HG03139 (cell line): ENCODE results near the gene GJB6.
A peak's percentile ranks its signal among the peaks of the same experiment; 100 is the strongest.

ENCODE experiments used
- ATAC-seq: cut with Tn5 transposase; IDR thresholded peaks from one replicate; pipeline ENCODE4 v1.9.1; 2021; ENCODE audit not compliant: unreplicated experiment

GJB6 gene

DNA sequence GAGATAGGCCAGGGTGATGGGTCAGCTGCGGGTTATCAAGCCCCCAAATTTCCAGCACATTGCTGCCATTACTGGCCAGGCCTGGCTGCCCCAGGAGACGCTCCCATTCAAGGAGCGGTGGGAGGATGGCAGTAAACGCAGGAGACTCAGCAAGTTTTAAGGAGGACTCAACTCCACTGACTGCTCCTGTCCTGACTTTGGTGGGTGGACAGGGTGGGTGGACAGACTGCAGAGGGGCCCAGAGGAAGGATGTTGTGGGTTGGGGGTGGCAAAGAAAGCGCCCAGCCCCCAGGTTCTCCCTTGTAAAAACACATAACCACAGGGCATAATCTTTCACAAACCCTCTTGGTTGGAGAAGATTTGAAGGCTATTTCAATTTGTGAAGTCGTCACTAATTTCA, 4.4 kb downstream of the GJB6 start:
- ATAC-seq = no peak

DNA sequence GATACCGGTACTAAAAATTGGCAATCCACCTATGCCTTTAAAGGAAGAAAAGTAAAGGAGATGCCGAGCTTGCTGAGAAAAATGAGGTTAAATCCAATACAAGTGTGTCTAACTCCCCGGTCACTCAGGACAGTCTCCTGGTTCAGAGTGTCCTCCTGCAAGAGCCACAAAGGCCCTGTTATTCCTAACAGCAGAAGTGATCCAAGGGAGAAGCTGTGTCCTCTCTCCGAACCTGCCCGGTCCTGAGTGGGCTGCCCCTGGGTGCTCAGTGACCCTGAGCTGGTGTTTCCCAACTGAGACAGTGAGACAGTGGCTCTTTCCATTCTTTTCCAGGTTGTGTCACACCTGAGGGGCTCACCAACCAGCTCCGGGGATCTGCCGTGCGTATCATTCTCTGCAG, 4.8 kb downstream of the GJB6 start:
- ATAC-seq = no peak

DNA sequence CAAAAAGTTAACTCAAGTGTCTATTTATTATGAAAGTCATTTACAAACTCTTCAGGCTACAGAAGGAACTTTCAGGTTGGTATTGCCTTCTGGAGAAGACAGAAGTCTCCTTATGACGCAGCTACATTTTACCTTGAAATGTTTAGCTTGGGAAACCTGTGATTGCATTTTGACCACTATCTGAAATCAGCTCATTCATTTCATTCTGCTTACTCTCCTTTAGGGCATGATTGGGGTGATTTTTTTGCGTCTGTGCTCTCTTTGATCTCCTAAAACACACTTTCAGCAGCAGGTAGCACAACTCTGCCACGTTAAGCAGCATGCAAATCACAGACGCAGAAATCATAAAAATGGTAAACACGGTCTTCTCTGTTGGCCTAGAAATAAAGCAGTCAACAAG, 9.6 kb downstream of the GJB6 start:
- ATAC-seq = no peak

DNA sequence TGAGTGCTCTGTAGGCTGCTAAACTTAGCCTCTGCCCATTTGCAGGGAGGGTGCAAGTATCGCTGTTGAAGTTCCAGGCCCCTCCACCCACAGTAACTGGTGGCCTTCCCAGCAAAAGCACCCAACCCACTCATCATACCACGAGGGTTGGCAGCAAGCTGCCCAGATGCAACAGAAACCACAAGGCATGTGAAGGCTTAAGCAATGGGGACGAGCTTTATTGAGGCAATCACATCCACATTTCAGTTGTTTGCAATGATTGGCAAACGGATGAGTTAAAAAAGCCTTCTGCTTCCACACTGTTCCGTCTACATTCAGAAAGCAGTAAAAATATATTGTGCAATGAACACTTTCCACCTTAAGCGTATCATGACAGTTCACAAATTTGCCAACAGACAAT, 10.3 kb downstream of the GJB6 start:
- ATAC-seq = no peak

DNA sequence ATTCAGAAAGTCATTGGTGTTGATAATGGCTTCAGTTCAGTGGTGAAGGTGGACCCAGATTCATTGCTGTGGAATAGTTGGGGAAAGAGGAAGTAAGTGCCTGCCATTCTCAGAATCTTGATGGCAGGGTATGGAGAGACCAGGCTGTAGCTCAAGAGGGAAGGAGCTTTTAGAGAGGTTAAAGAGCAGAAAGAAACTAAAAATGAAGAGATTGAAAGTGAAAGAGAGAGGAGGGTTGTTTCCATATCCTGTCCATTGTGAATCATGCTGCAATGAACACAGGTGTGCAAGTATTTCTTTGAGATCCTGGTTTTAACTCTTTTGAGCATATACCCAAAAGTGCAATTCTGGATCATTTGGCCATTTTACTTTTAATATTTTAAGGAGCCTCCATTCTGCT, 12.5 kb downstream of the GJB6 start:
- ATAC-seq = peak; percentile 81

DNA sequence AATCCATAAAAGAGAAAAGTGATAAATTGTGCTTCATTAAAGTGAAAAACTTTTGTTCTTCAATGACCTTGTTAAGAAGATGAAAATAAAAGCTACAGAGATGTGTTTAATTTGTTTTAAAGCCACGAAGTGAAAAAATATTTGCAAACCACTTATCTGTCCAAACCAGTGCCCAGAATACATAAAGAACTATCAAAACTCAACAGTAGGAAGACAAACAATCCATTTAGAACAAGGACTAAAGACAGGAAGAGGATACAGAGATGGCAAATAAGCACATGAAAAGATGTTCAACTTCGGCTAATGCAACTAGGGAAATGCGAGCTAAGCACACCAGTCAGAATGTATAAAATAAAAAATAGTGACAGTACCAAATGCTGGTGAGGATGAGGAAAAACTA, 15.0 kb downstream of the GJB6 start:
- no peak for ATAC-seq

DNA sequence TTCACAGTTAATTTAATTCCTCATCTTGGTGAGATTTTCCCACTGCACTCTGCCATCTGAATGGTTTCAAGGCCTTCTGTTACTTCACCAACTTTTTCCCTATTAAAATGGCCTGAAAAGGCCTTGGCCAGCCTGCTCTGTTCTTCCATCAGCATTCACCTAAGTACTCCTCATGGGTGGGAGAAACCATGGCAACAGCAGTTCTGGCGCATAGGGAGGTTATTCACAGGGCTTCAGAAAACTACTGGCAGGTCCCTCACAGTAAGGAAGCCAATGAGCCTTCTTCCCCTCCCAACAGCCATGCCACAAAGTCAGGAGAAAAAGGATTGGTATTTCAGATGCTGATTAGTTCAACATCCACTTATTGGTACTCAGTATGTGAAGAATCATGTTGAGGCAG, 22.2 kb downstream of the GJB6 start:
- no peak for ATAC-seq

DNA sequence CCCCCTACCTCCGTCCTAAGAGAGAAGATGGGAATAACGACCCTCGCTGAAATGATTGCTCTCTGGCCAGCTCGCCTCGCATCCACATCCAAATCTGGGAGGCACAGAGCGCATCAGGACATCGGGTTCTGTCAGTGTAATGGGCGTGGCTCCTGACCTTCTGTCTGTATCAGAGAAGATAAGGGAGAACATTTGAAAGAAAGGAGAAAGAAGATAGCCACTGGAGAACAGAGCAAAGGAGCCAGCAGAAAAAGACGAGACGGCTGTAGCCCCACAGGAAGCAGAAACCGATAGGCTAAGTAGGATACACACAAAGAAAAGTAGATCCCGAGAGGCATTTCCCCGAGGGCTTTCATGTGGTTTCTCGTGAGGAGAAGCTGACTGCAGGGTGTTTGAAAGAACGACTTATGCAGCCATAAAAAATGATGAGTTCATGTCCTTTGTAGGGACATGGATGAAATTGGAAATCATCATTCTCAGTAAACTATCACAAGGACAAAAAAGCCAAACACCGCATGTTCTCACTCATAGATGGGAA, 25.4 kb downstream of the GJB6 start:
- no peak for ATAC-seq

DNA sequence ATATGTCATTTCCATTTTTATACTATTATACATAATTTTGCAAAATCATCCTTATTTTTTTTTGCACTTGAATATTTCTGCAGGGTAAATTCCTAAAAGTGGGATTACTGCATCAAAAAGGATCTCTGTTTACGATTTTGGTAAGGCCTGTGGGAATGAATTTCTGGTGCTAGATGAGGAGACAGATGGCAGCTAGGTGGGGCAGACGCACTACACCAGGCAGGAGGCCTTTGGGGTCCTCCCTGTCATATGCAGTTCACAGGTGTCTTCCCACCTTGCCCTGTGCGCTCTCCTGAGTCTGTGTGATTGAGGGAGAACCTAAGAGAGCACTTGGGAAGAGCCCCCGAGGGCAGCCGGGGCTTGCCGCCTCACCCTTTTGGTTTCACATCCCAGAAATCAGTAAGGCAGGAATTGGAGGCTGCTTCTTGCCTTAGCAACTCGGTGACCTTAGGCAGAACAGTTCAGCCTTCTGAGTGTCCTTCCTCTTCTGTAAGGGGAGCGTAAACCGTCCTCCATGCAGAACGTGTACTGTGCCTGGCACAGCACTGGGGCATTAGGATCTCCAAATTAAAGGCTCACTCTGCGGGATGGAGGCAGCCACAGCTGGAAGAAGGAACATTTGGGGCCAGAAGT, 25.9 kb downstream of the GJB6 start:
- no peak for ATAC-seq

DNA sequence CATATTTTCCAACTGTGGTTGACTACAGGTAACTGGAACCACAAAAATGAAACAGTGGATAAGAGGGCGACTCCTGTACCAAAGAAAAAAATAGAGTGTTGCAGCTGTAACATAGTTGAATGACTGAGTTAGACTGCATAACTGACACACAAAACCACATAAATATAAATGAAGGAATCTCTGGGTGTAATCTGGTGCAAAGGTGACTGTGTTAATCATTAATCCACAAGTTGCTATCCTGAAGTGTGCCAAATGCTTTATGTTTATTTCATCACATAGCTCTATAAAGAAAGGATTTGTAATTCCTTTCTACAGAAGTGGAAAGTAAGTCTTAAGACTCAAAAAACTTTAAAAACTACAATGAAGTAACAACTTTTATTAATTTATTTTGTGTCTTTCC, 33.3 kb downstream of the GJB6 start:
- ATAC-seq = no peak

DNA sequence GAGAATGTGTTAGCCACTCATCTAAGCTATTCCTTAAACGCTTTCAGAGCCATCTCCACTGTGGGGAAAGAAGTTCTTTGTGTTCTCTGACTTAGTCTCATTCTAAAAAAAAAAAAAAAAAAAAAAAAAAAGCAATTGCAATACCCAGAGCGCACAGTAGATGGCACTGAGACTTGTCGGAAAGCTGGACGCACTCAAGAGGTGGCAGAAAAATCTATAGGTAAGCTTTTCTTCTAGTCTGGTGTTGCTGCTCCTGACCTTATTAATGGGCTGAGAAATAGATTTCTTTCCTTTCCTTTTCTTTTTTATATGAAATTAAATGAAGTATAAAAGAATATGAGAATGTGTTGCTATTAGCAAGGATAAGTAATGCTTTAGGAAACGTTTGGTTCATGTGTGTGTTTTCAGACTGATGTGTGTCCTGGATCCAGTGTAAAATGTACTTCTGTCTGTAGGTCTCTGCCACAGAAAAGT, 34.7 kb downstream of the GJB6 start:
- no peak for ATAC-seq

DNA sequence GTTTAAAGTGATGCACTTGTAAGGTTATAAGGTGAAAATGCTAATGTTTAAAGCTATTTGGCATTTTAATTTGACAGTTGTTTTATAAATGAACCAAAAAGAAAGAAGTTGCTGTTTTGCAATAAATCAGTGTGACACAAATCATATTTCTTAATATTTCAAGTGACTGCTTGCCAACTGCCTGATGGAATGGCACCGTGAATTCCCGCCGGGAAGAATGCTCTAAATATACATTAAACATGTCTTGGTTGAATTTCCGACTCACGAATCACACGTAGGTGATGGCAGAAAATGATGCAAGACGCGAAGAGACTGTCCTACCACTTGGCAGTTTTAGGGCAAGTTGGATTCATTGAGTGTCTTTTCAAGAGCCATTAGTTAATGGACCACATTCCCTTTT, 36.3 kb downstream of the GJB6 start:
- no peak for ATAC-seq

DNA sequence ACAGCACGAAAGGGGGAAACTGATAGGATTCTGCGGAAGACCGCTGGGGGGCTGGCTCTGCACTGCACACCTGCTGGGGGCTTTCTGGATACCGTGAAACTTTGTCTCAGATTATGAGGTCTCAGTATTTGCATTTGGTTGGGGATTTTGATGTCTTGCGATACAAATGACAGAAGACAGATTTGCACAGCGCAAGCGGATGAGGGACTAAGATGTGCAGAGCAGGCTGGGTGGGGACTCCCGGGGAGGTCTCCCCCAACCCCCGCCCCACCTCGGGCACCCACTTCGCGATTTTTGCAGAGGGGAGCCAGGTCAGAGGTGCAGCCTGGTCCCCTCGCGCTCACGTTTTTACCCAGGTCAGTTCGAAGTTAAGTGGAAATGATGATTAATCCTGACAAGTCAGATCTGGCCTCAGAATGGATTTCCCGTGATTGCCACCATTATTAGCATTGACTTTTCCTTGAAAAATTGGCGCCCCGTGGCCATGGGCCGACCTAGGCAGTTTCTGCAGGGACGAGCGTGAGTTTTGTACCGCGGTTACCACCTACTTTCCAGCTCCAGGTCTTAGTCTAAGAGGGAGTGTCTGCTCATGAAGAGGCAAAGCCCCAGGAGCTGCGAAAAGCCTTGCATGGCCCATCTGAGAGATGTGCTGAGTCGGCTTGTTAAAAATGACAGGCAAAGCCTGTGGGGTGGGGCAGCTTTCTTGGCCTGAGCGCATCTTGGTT, 38.0 kb downstream of the GJB6 start:
- ATAC-seq = no peak

DNA sequence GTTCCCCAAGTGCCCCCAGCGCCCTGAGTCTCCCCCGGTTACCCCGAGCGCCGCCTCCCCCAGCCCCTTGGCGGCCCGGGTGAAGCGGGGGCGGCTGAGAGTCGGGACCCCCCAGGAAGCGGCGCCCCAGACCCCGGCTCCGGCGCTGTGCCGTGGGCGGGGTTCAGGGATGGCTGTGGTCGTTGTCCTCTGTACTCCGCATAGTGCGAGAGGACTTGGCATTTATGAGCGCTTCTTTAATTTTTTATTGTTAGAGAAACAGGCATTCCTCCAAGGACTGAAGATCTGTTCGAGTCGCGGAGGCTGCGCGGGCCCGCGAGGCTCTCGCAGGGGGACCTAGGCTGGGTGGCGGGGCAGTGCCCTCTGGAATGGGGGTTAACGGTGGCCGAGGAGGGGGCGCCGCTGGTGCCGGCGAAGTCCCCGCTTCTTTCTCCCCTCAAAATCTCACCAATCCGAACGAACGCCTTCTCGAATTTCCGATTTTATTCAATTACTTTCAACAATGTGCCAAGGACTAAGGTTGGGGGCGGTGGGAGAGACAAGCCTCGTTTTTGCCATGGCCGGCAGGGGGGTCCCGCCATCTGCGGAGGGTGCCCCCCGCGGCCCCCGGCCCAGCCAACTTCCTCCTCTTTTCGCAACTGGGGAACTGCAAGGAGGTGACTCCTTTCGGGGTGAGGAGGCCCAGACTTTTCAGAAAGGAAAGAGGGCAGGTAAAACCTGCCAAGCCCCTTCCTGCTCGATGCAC, 38.8 kb downstream of the GJB6 start:
- no peak for ATAC-seq

DNA sequence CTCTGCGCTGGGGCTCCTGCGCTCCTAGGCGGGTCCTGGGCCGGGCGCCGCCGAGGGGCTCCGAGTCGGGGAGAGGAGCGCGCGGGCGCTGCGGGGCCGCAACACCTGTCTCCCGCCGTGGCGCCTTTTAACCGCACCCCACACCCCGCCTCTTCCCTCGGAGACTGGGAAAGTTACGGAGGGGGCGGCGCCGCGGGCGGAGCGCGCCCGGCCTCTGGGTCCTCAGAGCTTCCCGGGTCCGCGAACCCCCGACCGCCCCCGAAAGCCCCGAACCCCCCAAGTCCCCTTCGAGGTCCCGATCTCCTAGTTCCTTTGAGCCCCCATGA, 39.3 kb downstream of the GJB6 start, which contains the start of gene GJB2:
Gene GJB2 (minus strand): TSS at position 103 of the 326 bp plus-strand sequence. CDS start 3,357 bp downstream, outside the sequence.
- no peak for ATAC-seq

DNA sequence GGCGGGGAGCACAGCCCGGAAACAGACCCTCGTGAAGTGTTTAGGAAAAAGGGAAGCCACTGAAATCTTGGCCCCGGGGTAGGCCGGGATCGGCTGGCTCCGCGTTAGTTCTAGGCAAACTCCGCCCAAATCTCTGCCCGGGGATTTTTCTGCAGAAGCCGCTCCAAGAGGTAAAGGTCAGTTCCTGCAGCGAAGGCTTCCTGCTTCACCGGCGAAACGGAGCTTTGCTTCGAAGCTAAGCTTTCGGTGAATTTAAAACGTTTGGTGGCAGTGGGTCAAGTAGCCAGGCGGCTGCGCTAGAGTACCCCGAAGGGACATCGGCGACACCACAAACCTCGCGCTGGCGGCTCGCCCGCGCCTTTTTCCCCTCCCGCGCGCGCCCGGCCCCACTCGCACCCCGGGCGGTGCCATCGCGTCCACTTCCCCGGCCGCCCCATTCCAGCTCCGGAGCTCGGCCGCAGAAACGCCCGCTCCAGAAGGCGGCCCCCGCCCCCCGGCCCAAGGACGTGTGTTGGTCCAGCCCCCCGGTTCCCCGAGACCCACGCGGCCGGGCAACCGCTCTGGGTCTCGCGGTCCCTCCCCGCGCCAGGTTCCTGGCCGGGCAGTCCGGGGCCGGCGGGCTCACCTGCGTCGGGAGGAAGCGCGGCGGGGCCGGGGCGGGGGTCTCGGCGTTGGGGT, 39.8 kb downstream of the GJB6 start:
- ATAC-seq = no peak

DNA sequence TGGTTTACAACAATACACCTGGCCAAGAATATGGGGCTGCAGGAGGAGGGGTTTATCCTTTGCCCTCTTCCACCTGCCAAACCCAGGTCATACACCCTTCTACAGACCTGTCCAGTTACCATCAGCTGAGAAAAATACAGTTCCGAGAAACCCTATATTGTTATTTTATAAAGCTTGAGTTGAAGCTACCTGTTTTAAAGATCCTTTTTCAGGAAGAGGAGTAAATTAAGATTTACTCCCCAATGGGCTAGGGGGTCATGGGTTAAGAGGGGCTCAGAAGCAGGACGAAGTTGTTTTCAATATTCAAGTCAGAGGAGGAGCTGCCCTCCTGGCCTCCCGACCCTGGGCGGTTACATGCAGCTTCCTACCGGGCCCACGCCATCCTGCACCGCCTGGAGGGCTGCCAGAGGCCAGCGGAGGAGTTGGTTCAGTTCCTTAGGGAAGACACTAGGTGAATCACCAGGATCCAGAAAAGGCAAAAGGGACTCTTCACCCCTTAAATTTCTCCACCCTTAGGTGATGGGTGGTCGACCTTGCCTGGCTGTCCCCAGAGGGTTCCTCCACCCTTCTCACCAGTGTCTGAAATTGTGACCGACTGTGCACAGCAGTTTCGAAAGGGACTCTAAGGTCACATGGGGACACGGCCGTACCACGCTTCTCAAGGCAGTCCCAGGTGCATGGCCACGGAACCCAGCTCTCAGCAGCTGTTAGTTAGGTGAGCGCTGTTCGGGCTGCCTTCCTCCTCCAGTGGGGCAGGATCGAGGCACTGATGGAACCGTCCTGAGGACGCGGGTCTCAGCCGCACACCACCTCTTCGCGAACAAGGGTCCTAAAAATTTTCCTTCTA, 40.6 kb downstream of the GJB6 start:
- ATAC-seq = no peak

DNA sequence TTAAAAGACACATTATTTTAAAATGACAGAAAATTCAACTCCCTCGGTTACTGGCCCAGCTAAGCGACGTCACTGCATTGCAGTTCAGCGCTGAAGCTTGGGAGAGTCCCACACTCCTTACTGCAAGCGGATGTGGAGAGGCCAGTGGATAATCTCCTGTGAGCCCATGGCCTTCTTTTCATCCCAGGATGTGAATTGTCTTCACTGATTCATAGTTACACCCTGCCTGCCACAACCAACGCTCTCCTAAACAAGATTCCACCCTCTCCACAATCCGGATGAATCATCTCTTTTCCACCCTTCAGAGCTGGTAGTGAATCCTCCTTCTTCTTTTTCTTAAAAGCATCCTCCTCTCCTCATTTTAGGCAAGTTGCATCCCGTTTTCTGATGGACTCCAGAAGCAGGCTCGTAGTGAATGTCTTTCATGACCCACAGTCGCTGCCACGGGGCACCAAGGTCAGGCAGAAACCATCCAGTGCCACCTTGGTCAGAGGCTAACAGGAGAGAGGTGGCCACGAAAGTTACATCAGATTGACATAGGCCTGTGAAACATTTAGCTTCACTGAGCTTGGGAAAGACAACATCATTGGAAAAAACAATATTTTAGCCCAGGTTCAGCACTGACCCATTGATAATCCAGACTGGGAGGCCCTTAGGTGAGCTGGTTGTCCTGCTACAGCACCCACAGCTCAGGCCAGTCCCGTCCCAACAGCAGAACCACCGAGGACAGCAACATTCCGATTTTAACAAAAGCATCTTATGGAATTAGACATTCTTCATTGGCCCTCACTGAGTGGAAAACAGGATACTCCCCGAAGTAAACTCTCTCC, 41.4 kb downstream of the GJB6 start:
- ATAC-seq = no peak

DNA sequence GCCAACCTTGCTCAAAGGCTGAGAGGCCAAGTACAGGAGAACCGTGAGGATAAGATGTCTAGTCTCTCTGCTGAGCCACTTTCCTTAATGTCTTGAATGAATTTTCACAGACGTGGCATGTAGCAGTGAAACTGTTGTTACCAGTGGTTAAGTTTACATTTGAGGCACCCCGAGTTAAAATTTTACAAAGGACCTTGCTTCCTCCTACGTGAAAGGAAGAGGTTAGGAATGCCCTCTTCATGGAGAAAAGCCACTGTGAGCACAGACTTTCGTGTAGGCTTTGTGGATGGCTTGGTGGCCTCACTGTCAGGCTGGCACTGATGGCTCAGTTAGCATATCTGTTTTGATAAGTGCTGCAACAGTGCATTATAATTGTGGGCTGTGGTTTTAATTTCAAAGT, 42.0 kb downstream of the GJB6 start:
- ATAC-seq = no peak
